Stimulated activated CD4-positive, alpha-beta T cell treated with anti-CD3 and anti-CD28 coated beads, TNF-alpha, amount 100 ng/mL, for 48 hours (primary cell): ENCODE data around the gene DOK7.
"Not testable (repeated sequence)": the region's sequence is repeated elsewhere in the genome, so short reads cannot be mapped to it uniquely, and the experiment has no call there.

Experiments
- DNase-seq, 3 donors: peaks; one replicate each; pipeline ENCODE4 v3.0.0-alpha.2; 2020; ENCODE audit warnings: low read depth in 3 of 3

Gene DOK7

GRCh38 chr4:3502941-3503936 is 40.1 kb downstream of the DOK7 start:
- DNase-seq: no peak

- DNase-seq: no peak
Observed at GRCh38 chr4:3505231-3505630, 42.1 kb downstream of the DOK7 start.

- DNase-seq: no peak
Observed at GRCh38 chr4:3508542-3508941, 45.4 kb downstream of the DOK7 start.

GRCh38 chr4:3510481-3510880 is 47.4 kb downstream of the DOK7 start:
- no peak for DNase-seq

GRCh38 chr4:3511187-3511586 is 48.1 kb downstream of the DOK7 start:
- DNase-seq: no peak

- DNase-seq: not testable (repeated sequence)
Observed at GRCh38 chr4:3511601-3512000, 48.5 kb downstream of the DOK7 start.

- DNase-seq: no peak
Observed at GRCh38 chr4:3512279-3512678, 49.2 kb downstream of the DOK7 start.

GRCh38 chr4:3512719-3513118 is 49.6 kb downstream of the DOK7 start:
- DNase-seq: no peak

GRCh38 chr4:3513807-3514206 is 50.7 kb downstream of the DOK7 start:
- no peak for DNase-seq

- no peak for DNase-seq
Observed at GRCh38 chr4:3514221-3514780, 51.2 kb downstream of the DOK7 start.

GRCh38 chr4:3514806-3515501 is 51.8 kb downstream of the DOK7 start:
- DNase-seq: no peak

GRCh38 chr4:3515646-3516045 is 52.5 kb downstream of the DOK7 start:
- DNase-seq: no peak

- DNase-seq: no peak
Observed at GRCh38 chr4:3516061-3516835, 53.1 kb downstream of the DOK7 start.

- DNase-seq: no peak
Observed at GRCh38 chr4:3516836-3517730, 54.0 kb downstream of the DOK7 start.

GRCh38 chr4:3517731-3518510 is 54.8 kb downstream of the DOK7 start:
- no peak for DNase-seq

GRCh38 chr4:3518511-3518880 is 55.4 kb downstream of the DOK7 start:
- DNase-seq: no peak

- no peak for DNase-seq
Observed at GRCh38 chr4:3518941-3519340, 55.8 kb downstream of the DOK7 start.

- no peak for DNase-seq
Observed at GRCh38 chr4:3519468-3520264, 56.6 kb downstream of the DOK7 start.

- DNase-seq: no peak
Observed at GRCh38 chr4:3520276-3520675, 57.2 kb downstream of the DOK7 start.
